IPS-18c (cell line): ENCODE data around the gene CDKN2A.

Experiments used
- H3K4me3 ChIP-seq: 2 replicates; pipeline ENCODE4 v1.7.0; 2013; ENCODE audit warnings: low read depth, mild to moderate bottlenecking, low read length, moderate library complexity; ENCODE audit not compliant: insufficient read depth
- H3K9me3 ChIP-seq: one replicate; pipeline ENCODE4 v1.6.1; 2013; ENCODE audit warnings: mild to moderate bottlenecking, low read length, moderate library complexity; ENCODE audit not compliant: control insufficient read depth, insufficient read depth

The CDKN2A gene

DNA sequence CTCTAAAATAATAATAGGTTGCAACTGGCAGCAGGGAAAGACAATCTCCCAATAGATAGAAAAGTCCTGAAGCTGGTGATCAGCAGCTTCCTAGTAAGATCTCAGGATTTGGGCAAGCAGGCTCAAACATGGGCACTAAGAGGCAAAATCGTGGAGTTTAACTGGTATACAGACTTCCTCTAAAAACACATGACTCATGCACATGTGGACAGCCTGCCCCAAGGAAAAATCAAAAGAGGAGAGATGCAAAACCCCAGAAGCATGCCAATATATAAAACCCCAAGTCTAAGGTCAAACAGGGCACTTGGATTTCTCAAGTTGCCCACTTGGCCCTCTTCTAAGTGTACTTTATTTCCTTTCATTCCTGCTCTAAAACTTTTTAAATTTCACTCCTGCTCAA is 62.8 kb downstream of the CDKN2A start:
- no peaks in the 10 kb centered on the region for H3K9me3 ChIP-seq
- H3K4me3 ChIP-seq = no peak overlapping the region

DNA sequence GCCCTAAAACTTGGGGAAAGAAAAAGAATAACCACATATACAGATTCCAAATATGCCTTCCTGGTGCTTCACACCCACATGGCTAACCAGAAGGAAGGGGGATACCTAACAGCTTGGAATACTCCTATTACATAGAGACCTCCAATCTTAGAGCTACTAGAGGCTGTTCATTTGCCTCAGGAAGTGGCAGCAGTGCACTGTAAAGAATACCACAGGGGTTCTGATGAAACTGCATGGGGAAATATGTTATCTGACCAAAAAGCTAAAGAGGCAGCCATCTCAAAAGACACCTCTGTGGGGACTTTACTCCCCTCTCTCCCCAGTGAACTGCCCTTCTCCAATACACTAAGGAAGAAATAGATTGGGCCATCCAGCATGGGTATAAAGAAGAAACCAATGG is 66.4 kb downstream of the CDKN2A start:
- Histone ChIP-seq H3K9me3 (no peaks in the 10 kb centered on the region), H3K4me3 (no peak overlapping the region)

DNA sequence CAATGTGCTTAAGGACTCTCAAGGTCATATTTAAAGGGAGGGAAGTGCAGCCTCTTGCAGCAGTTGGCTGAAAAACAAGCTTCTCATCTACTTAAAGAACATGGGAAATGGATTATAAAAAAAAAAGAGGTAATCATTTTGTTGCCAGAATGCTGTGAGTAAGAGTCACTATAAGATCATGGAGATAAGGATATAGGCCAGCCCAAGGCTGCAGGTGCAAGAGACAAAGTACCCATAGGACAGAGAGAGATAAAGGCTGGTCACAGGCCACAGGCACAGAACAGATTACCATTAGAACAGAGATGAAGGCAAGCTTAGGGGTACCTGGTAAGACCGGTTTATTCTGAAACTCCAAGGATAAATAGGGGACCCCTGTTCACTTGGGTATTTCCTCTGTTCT is 70.5 kb downstream of the CDKN2A start:
- peaks cover 4% of the 10 kb centered on the region for H3K9me3 ChIP-seq
- H3K4me3 ChIP-seq = no peak overlapping the region

DNA sequence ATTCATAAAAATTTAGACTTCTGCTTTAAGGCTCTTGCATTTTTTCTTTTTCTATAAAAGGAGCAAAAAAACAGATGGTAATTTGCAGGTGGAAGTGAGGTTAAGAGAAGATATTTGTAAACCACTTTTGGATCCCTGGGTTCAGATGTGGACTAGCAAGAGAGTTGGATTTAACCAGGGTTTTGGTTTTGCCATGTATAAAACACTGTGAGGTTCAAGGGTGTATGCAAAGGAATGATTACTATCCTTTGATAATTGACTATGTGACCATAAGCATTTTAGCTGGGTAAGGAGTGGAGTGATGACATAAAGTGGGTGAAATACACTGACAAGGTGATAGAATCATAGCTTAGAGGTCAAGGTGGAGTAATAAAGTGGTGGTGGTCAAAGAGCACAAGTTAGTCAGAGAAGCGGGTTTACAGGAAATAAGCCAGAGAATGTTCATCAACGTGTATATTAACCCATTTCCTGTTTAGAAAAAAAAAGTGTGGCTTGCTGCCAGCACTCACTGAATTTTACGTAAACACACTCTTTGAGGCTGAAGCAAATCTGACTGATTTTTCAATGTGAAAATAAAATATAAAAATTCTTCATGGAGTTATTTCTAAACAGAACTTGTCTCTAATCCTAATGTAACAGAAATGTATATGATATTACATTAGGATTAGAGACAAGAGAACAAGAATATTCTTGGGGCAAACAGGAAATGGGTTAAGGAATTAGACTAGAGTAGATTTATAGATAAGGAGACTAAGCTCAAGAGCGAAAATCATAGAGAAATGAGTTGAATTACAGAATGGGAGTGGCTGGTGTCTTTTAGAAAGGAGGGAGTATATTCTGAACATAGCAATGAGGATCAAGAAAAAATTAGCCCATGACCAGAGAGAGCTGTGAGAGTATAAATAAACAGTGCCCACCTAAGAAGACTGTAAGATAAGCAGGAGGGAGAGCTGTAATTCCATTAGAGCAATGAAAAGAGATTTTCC is 74.5 kb downstream of the CDKN2A start:
- Histone ChIP-seq H3K9me3 (peaks cover 4% of the 10 kb centered on the region), H3K4me3 (no peak overlapping the region)
